PC-9 (cell line): ENCODE results near the gene VPS13D.

Experiments
- CTCF ChIP-seq: fragments of 200-600 bp; sonication (generic); conservative IDR thresholded peaks from 2 replicates; pipeline ENCODE4 v1.6.1; 2017; ENCODE audit warnings: mixed run types, antibody characterized with exemption, mild to moderate bottlenecking, moderate library complexity
- EZH2 ChIP-seq: fragments of 200-600 bp; sonication (generic); IDR thresholded peaks from 2 replicates; pipeline ENCODE4 v1.8.0; 2017; ENCODE audit warnings: antibody characterized with exemption, low read depth

GRCh38 chr1:12525311-12526181 lies 295.7 kb downstream of the VPS13D start:
- TF ChIP-seq CTCF (no peak), EZH2 (no peak)
